ENCODE measurements around the gene LAMA3.

DNA sequence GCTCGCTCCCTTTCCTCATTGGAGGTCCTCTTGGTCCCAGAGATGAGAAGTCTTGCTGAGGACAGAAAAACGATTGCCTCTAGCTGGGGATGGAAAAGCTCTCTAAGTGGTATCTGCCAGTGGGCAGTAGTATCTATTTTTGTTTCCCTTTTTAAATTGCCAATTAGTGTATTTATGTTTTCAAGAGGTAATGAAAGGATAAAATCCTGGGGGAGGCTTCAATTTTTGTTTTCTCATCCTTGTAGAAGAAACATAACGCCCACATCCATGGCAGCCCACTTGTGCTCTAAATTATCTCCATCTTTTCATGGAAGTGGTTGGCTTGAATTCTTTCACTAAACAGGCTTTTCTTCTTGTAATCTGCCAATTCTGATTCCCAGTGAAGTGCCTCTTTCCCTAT lies 40.8 kb upstream of the LAMA3 start:
- TF ChIP-seq, protein P1, sequence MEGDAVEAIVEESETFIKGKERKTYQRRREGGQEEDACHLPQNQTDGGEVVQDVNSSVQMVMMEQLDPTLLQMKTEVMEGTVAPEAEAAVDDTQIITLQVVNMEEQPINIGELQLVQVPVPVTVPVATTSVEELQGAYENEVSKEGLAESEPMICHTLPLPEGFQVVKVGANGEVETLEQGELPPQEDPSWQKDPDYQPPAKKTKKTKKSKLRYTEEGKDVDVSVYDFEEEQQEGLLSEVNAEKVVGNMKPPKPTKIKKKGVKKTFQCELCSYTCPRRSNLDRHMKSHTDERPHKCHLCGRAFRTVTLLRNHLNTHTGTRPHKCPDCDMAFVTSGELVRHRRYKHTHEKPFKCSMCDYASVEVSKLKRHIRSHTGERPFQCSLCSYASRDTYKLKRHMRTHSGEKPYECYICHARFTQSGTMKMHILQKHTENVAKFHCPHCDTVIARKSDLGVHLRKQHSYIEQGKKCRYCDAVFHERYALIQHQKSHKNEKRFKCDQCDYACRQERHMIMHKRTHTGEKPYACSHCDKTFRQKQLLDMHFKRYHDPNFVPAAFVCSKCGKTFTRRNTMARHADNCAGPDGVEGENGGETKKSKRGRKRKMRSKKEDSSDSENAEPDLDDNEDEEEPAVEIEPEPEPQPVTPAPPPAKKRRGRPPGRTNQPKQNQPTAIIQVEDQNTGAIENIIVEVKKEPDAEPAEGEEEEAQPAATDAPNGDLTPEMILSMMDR (conservative IDR thresholded peaks at IDR 0.05 in 1 of 2, IDR thresholded peaks at IDR 0.05 in 1 of 2; ENCODE audit: extremely low read depth in 1 of 2, insufficient read depth in 1 of 2, low read depth in 1 of 2, low read length in 2 of 2), result no peak
- no peak for TF ChIP-seq EZH2 (IDR thresholded peaks at IDR 0.05; ENCODE audit: borderline replicate concordance, low read length)

All from mammary epithelial cell (primary cell).